Gastroesophageal sphincter (tissue), 3 donors: ENCODE data around the gene ACOX3.

ENCODE experiments used
- POLR2A ChIP-seq, 2 donors: fragments of 450-650 bp; IDR thresholded peaks; one replicate each; pipeline ENCODE4 v1.6.1; 2017; ENCODE audit warnings: antibody characterized with exemption in 2 of 2, mild to moderate bottlenecking in 2 of 2, moderate library complexity in 1 of 2
- POLR2AphosphoS5 ChIP-seq: sonication (generic); formaldehyde crosslinking; IDR thresholded peaks from one replicate; pipeline ENCODE4 v1.6.1; 2017; ENCODE audit warnings: antibody characterized with exemption
- TF ChIP-seq, protein P1 (sequence below), 4 experiments: fragments of 200-600 bp in 2 of 4; fragments of 450-650 bp in 2 of 4; sonication (generic) in 1 of 4; IDR thresholded peaks; one replicate each; pipeline ENCODE4 v1.5.1; 2017 to 2019; ENCODE audit warnings: antibody characterized with exemption in 4 of 4, mild to moderate bottlenecking in 2 of 4, moderate library complexity in 2 of 4

DNA sequence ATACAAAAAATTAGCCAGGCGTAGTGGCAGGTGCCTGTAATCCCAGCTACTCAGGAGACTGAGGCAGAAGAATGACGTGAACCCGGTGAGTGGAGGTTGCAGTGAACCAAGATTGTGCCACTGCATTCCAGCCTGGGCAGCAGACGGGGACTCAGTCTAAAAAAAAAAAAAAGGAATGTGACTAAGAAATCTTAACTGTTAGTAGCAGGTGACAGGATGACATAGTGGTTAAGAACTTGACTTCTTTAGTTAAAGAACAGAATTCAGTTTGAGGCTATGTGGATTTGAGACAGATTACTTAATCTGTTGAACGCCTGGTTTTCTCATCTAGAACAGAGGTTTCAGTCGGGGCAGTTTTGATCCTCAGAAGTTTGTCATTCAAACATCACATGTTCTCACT, 3.3 kb upstream of the ACOX3 start:
- TF ChIP-seq, protein P1, sequence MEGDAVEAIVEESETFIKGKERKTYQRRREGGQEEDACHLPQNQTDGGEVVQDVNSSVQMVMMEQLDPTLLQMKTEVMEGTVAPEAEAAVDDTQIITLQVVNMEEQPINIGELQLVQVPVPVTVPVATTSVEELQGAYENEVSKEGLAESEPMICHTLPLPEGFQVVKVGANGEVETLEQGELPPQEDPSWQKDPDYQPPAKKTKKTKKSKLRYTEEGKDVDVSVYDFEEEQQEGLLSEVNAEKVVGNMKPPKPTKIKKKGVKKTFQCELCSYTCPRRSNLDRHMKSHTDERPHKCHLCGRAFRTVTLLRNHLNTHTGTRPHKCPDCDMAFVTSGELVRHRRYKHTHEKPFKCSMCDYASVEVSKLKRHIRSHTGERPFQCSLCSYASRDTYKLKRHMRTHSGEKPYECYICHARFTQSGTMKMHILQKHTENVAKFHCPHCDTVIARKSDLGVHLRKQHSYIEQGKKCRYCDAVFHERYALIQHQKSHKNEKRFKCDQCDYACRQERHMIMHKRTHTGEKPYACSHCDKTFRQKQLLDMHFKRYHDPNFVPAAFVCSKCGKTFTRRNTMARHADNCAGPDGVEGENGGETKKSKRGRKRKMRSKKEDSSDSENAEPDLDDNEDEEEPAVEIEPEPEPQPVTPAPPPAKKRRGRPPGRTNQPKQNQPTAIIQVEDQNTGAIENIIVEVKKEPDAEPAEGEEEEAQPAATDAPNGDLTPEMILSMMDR (IDR thresholded peaks at IDR 0.05) = no peak
- TF ChIP-seq POLR2A (IDR thresholded peaks at IDR 0.05) (no peak), POLR2AphosphoS5 (no peak)
